IMR-90 (cell line): ENCODE measurements around the gene SCFD2. TPM values are rescaled to one million over a fixed set of nuclear protein-coding genes. Genes with fewer than 3 reads are reported as not detected.

ENCODE experiments used
- ATAC-seq: fragments of 200-7000 bp; cut with Tn5 transposase; 2 replicates; pipeline ENCODE4 v1.9.1; 2020; ENCODE audit warnings: low read depth, mild to moderate bottlenecking, moderate library complexity
- BruUV-seq: library from RNA; stranded (reverse); fragments of 400-500 nt; replicated peaks from 2 replicates; lab custom pipeline; 2021; lab: Mats Ljungman, UMichigan
- CTCF ChIA-PET: fragments of 300-600 bp; formaldehyde crosslinking; extraction: SDS; loops from one replicate; lab custom pipeline; 2021; ENCODE audit warnings: antibody characterized with exemption; lab: Yijun Ruan, JAX
- POLR2A ChIA-PET: fragments of 300-600 bp; sonication (Branson Sonifier 250); formaldehyde crosslinking; loops from one replicate; lab custom pipeline; 2022; ENCODE audit warnings: antibody characterized with exemption; ENCODE audit not compliant: unreplicated experiment; lab: Charles Lee
- DNase-seq: peaks from one replicate; pipeline ENCODE4 v3.0.0; 2013
- H2AFZ ChIP-seq: replicated peaks from 2 replicates; pipeline ENCODE3; 2013; ENCODE audit warnings: low read length, mild to moderate bottlenecking; ENCODE audit not compliant: poor library complexity
- H2AK5ac ChIP-seq: 2 replicates; pipeline ENCODE4 v1.6.1; 2013; ENCODE audit warnings: low read depth, low read length, inconsistent platforms
- H2AK9ac ChIP-seq: replicated peaks from 2 replicates; pipeline ENCODE3; 2013; ENCODE audit warnings: mild to moderate bottlenecking, low read depth, low read length, moderate library complexity; ENCODE audit not compliant: poor library complexity
- H2BK120ac ChIP-seq: 2 replicates; pipeline ENCODE4 v1.6.1; 2013; ENCODE audit warnings: low read depth, low read length, inconsistent platforms
- H2BK15ac ChIP-seq: 3 replicates; pipeline ENCODE4 v1.6.1; 2013; ENCODE audit warnings: low read depth, low read length, inconsistent platforms
- H2BK20ac ChIP-seq: 2 replicates; pipeline ENCODE4 v1.6.1; 2013; ENCODE audit warnings: low read depth, mild to moderate bottlenecking, inconsistent platforms, low read length, moderate library complexity
- H2BK5ac ChIP-seq: 2 replicates; pipeline ENCODE4 v1.6.1; 2013; ENCODE audit warnings: mild to moderate bottlenecking, low read depth, low read length, inconsistent platforms; ENCODE audit not compliant: poor library complexity, severe bottlenecking
- H3K14ac ChIP-seq: replicated peaks from 2 replicates; pipeline ENCODE4 v1.6.1; 2013; ENCODE audit warnings: low read depth, low read length, inconsistent platforms
- H3K18ac ChIP-seq: 2 replicates; pipeline ENCODE4 v1.6.1; 2013; ENCODE audit warnings: low read depth, low read length, control low read depth
- H3K23ac ChIP-seq: 2 replicates; pipeline ENCODE4 v1.6.1; 2013; ENCODE audit warnings: low read depth, low read length, inconsistent platforms
- H3K27ac ChIP-seq: 2 replicates; pipeline ENCODE4 v1.5.1; 2013; ENCODE audit warnings: mild to moderate bottlenecking, control low read depth, low read length; ENCODE audit not compliant: insufficient read depth
- H3K27me3 ChIP-seq: 2 replicates; pipeline ENCODE4 v1.6.1; 2013; ENCODE audit warnings: low read length; ENCODE audit not compliant: control insufficient read depth, insufficient read depth
- H3K36me3 ChIP-seq: 2 replicates; pipeline ENCODE4 v1.6.1; 2013; ENCODE audit warnings: low read length, mixed read lengths; ENCODE audit not compliant: control insufficient read depth, insufficient read depth
- H3K4ac ChIP-seq: 2 replicates; pipeline ENCODE4 v1.6.1; 2013; ENCODE audit warnings: low read depth, low read length, inconsistent platforms
- H3K4me1 ChIP-seq: 2 replicates; pipeline ENCODE4 v1.6.1; 2013; ENCODE audit warnings: low read length, mixed read lengths; ENCODE audit not compliant: control insufficient read depth, insufficient read depth
- H3K4me2 ChIP-seq: 2 replicates; pipeline ENCODE4 v1.6.1; 2013; ENCODE audit warnings: low read depth, mild to moderate bottlenecking, control low read depth, low read length, moderate library complexity
- H3K4me3 ChIP-seq: 2 replicates; pipeline ENCODE4 v1.5.1; 2013; ENCODE audit warnings: low read depth, mild to moderate bottlenecking, control low read depth, low read length, moderate library complexity; ENCODE audit not compliant: insufficient read depth
- H3K56ac ChIP-seq: 2 replicates; pipeline ENCODE4 v1.6.1; 2013; ENCODE audit warnings: low read length, inconsistent platforms; ENCODE audit not compliant: insufficient read depth; ENCODE audit errors: extremely low read depth
- H3K79me1 ChIP-seq, 2 experiments: 2 replicates each; pipeline ENCODE4 v1.6.1; 2013; ENCODE audit warnings: low read length in 2 of 2, inconsistent platforms in 1 of 2, low read depth in 1 of 2
- H3K9ac ChIP-seq: 2 replicates; pipeline ENCODE4 v1.6.1; 2013; ENCODE audit warnings: low read depth, low read length, control low read depth
- H3K9me1 ChIP-seq: 2 replicates; pipeline ENCODE4 v1.6.1; 2013; ENCODE audit warnings: low read length, inconsistent platforms; ENCODE audit not compliant: insufficient read depth
- H3K9me3 ChIP-seq: 2 replicates; pipeline ENCODE4 v1.6.1; 2013; ENCODE audit warnings: low read length; ENCODE audit not compliant: control insufficient read depth, insufficient read depth
- H4K20me1 ChIP-seq: 2 replicates; pipeline ENCODE4 v1.6.1; 2013; ENCODE audit warnings: low read length, inconsistent platforms; ENCODE audit not compliant: insufficient read depth
- H4K5ac ChIP-seq: 2 replicates; pipeline ENCODE4 v1.6.1; 2013; ENCODE audit warnings: mild to moderate bottlenecking, low read depth, low read length, control low read depth
- H4K8ac ChIP-seq, 2 experiments: 2 replicates each; pipeline ENCODE4 v1.6.1; 2013; ENCODE audit warnings: low read depth in 2 of 2, low read length in 2 of 2, control low read depth in 1 of 2, inconsistent platforms in 1 of 2
- H4K91ac ChIP-seq: 2 replicates; pipeline ENCODE4 v1.6.1; 2013; ENCODE audit warnings: low read depth, low read length, inconsistent platforms; ENCODE audit not compliant: insufficient read depth
- BHLHE40 ChIP-seq: fragments of 150-350 bp; IDR thresholded peaks from 2 replicates; pipeline ENCODE4 v1.6.1; 2016; ENCODE audit warnings: mild to moderate bottlenecking, low read depth, low read length
- CEBPB ChIP-seq: IDR thresholded peaks from 2 replicates; pipeline ENCODE4 v1.6.1; 2012; ENCODE audit warnings: low read depth, low read length, improper control_type of control experiment
- ELK1 ChIP-seq: fragments of 150-350 bp; IDR thresholded peaks from 2 replicates; pipeline ENCODE4 v1.6.1; 2016; ENCODE audit warnings: low read depth, mild to moderate bottlenecking, low read length, moderate library complexity, borderline replicate concordance
- FOS ChIP-seq: fragments of 150-350 bp; IDR thresholded peaks from 2 replicates; pipeline ENCODE4 v1.6.1; 2016; ENCODE audit warnings: low read depth, low read length
- MAFK ChIP-seq: IDR thresholded peaks from 2 replicates; pipeline ENCODE4 v1.6.1; 2012; ENCODE audit warnings: low read depth, low read length, improper control_type of control experiment
- MAZ ChIP-seq: IDR thresholded peaks from 2 replicates; pipeline ENCODE4 v1.6.1; 2012; ENCODE audit warnings: low read depth, mild to moderate bottlenecking, low read length, improper control_type of control experiment, moderate library complexity, borderline replicate concordance
- NFE2L2 ChIP-seq: fragments of 150-350 bp; IDR thresholded peaks from 2 replicates; pipeline ENCODE4 v1.6.1; 2016; ENCODE audit warnings: low read depth, mild to moderate bottlenecking, low read length
- POLR2A ChIP-seq: IDR thresholded peaks from 2 replicates; pipeline ENCODE4 v1.6.1; 2012; ENCODE audit warnings: mild to moderate bottlenecking, low read depth, low read length
- RAD21 ChIP-seq: IDR thresholded peaks from 2 replicates; pipeline ENCODE4 v1.6.1; 2012; ENCODE audit warnings: low read length, improper control_type of control experiment
- RCOR1 ChIP-seq: IDR thresholded peaks from 2 replicates; pipeline ENCODE4 v1.6.1; 2012; ENCODE audit warnings: mild to moderate bottlenecking, low read length, improper control_type of control experiment; ENCODE audit not compliant: insufficient replicate concordance
- SMC3 ChIP-seq: fragments of 150-350 bp; IDR thresholded peaks from 2 replicates; pipeline ENCODE4 v1.6.1; 2016; ENCODE audit warnings: low read depth, mild to moderate bottlenecking, antibody characterized with exemption, low read length, moderate library complexity
- WGBS, 2 experiments: methylation state at CpG; one replicate each; pipeline versions ENCODE4 v1.1.5 to v1.1.7; 2013; ENCODE audit warnings: missing lambda C conversion rate in 2 of 2; ENCODE audit not compliant: insufficient read length in 1 of 2; ENCODE audit errors: extremely low coverage in 2 of 2; 5-methylcytosine and 5-hydroxymethylcytosine counted together
- dilution Hi-C: fragments of 300-500 bp; cut with HindIII; formaldehyde crosslinking; loops from one replicate; pipeline ENCODE4 v1.14.3; 2018; ENCODE audit warnings: low sequenced_read_pairs; ENCODE audit not compliant: unreplicated experiment
- in situ Hi-C: fragments of 300-500 bp; cut with MboI; formaldehyde crosslinking; loops from 3 replicates; pipeline ENCODE4 v1.14.3; 2019; ENCODE audit warnings: low sequenced_read_pairs, inconsistent platforms, mixed read lengths
- intact Hi-C: fragments of 100-400 bp; cut with micrococcal nuclease; formaldehyde crosslinking; loops from 2 replicates; pipeline ENCODE4 v1.10.0; 2022
- polyA plus RNA-seq, 3 experiments: library from polyadenylated mRNA; depleted of rRNA; stranded (reverse); fragments of >200 nt; gene quantifications; 2 replicates each; pipeline ENCODE4 v1.2.3, GENCODE V29; 2012; ENCODE audit warnings: low replicate concordance in 1 of 3
- total RNA-seq: library from RNA; depleted of rRNA; stranded (reverse); fragments of >200 nt; gene quantifications from 2 replicates; pipeline ENCODE4 v1.2.3, GENCODE V29; 2012
- TF ChIP-seq, protein P1 (sequence below): fragments of 150-350 bp; IDR thresholded peaks from 2 replicates; pipeline ENCODE4 v1.6.1; 2017; ENCODE audit warnings: mild to moderate bottlenecking, antibody characterized with exemption, low read length, low read depth
- TF ChIP-seq, protein P2 (sequence below): conservative IDR thresholded peaks from 2 replicates; pipeline ENCODE4 v1.5.1; 2012; ENCODE audit warnings: mild to moderate bottlenecking, low read depth, low read length, improper control_type of control experiment

The SCFD2 gene
- total and polyA plus RNA-seq, 2 of the 4 experiments (the other 2 are of a cell fraction): 18.9 to 62.4 TPM

DNA sequence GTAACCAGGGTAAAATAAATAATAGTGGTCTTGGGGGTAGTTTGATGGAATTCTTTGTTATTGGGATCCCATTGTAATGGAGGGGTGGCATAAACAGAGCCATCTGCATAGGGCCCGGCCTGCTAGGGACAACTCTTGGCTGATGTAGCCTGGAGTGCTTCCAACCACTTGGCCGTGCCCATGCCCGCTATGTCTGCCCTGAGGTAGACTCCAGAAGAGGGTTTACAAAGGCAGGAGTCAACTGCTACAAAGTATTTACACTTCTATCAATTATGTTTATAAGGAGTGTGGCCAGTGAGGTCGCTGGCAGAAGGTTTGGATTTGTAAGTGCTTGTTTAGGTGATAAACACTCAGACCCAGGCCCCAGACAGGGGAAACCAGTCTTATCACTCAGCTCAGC lies 495.6 kb downstream of the SCFD2 start:
- Histone ChIP-seq H3K4me2 (no peak overlapping the region), H2AK5ac (no peak overlapping the region), H3K79me1 (no peaks in the 10 kb centered on the region), H4K5ac (no peak overlapping the region), H3K27me3 (no peaks in the 10 kb centered on the region), H3K4me1 (peaks cover 5% of the 10 kb centered on the region; the same call in 1 of the 2 replicates), H3K56ac (no peak overlapping the region), H2BK15ac (no peak overlapping the region), H3K18ac (no peak overlapping the region), H2AK9ac (no peak overlapping the region), H3K9me1 (peaks cover 5% of the 10 kb centered on the region; the same call in 1 of the 2 replicates), H4K91ac (no peak overlapping the region), H4K20me1 (no peaks in the 10 kb centered on the region), H2BK120ac (no peak overlapping the region), H3K14ac (no peak overlapping the region), H3K9ac (no peak overlapping the region), H2AFZ (no peak overlapping the region), H2BK20ac (no peak overlapping the region), H2BK5ac (no peak overlapping the region), H4K8ac (no peak overlapping the region), H3K9me3 (no peaks in the 10 kb centered on the region), H3K4me3 (no peak overlapping the region), H3K23ac (no peak overlapping the region), H3K36me3 (peaks cover 10% of the 10 kb centered on the region), H3K27ac (no peak overlapping the region), H3K4ac (no peak overlapping the region)
- TF ChIP-seq, protein P1, sequence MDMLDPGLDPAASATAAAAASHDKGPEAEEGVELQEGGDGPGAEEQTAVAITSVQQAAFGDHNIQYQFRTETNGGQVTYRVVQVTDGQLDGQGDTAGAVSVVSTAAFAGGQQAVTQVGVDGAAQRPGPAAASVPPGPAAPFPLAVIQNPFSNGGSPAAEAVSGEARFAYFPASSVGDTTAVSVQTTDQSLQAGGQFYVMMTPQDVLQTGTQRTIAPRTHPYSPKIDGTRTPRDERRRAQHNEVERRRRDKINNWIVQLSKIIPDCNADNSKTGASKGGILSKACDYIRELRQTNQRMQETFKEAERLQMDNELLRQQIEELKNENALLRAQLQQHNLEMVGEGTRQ: no peak
- TF ChIP-seq FOS (no peak), RCOR1 (no peak), SMC3 (no peak), MAFK (no peak), CEBPB (no peak), BHLHE40 (no peak), NFE2L2 (no peak), ELK1 (no peak), POLR2A (no peak), MAZ (no peak), RAD21 (no peak)
- TF ChIP-seq, protein P2, sequence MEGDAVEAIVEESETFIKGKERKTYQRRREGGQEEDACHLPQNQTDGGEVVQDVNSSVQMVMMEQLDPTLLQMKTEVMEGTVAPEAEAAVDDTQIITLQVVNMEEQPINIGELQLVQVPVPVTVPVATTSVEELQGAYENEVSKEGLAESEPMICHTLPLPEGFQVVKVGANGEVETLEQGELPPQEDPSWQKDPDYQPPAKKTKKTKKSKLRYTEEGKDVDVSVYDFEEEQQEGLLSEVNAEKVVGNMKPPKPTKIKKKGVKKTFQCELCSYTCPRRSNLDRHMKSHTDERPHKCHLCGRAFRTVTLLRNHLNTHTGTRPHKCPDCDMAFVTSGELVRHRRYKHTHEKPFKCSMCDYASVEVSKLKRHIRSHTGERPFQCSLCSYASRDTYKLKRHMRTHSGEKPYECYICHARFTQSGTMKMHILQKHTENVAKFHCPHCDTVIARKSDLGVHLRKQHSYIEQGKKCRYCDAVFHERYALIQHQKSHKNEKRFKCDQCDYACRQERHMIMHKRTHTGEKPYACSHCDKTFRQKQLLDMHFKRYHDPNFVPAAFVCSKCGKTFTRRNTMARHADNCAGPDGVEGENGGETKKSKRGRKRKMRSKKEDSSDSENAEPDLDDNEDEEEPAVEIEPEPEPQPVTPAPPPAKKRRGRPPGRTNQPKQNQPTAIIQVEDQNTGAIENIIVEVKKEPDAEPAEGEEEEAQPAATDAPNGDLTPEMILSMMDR: no peak
- intact Hi-C loops: no loop called here
- in situ Hi-C loops: no loop called here
- ATAC-seq (no peak), DNase-seq (no peak)
- dilution Hi-C loops: no loop called here
- no TSS peak for BruUV-seq
- WGBS, 2 experiments: no CpG with 5 or more reads among the region's 4 CpGs
- ChIA-PET CTCF (interaction anchor here (0.6 to 2.6 kb wide), 2 partner anchors 41 to 116 kb away, joined by 3 to 7 read pairs; no protein-coding TSS in a partner anchor), POLR2A (no interaction called here)
